Gastroesophageal sphincter (tissue), 4 donors: Measurements from ENCODE around the gene KCNK4. TPM values are rescaled to one million over a fixed set of nuclear protein-coding genes. Genes with fewer than 3 reads are reported as not detected.

Source experiments
- ATAC-seq: fragments of 150-250 bp; one replicate; pipeline ENCODE4 v1.9.1; 2016; ENCODE audit warnings: mild to moderate bottlenecking, moderate library complexity
- H3K27ac ChIP-seq, 4 donors: fragments of 200-600 bp; sonication (generic) in 3 of 4; 1 replicate in 3 of 4; 2 replicates in 1 of 4; pipeline ENCODE4 v1.5.1; 2016 to 2019
- H3K27me3 ChIP-seq: fragments of 200-600 bp; sonication (generic); one replicate; pipeline ENCODE4 v1.5.1; 2019
- H3K36me3 ChIP-seq, 2 donors: fragments of 200-600 bp; sonication (generic); one replicate each; pipeline ENCODE4 v1.5.1; 2019; ENCODE audit warnings: control low read depth in 1 of 2
- H3K4me1 ChIP-seq, 3 donors: fragments of 200-600 bp; sonication (generic); 1 replicate in 2 of 3; 2 replicates in 1 of 3; pipeline ENCODE4 v1.5.1; 2016 to 2019; ENCODE audit warnings: control low read depth in 2 of 3
- H3K4me3 ChIP-seq, 2 donors: fragments of 200-600 bp; sonication (generic); one replicate each; pipeline ENCODE4 v1.5.1; 2019; ENCODE audit warnings: mild to moderate bottlenecking in 1 of 2, moderate library complexity in 1 of 2
- H3K9me3 ChIP-seq, 3 donors: fragments of 200-600 bp; sonication (generic); one replicate each; pipeline ENCODE4 v1.5.1; 2017 to 2019; ENCODE audit warnings: control low read depth in 2 of 3
- CTCF ChIP-seq, 4 experiments: fragments of 200-600 bp in 2 of 4; fragments of 450-650 bp in 2 of 4; sonication (generic) in 1 of 4; IDR thresholded peaks; one replicate each; pipeline ENCODE4 v1.5.1; 2017 to 2019; ENCODE audit warnings: antibody characterized with exemption in 4 of 4, mild to moderate bottlenecking in 2 of 4, moderate library complexity in 2 of 4
- EP300 ChIP-seq: sonication (generic); formaldehyde crosslinking; IDR thresholded peaks from one replicate; pipeline ENCODE4 v1.6.1; 2017; ENCODE audit warnings: antibody characterized with exemption, mild to moderate bottlenecking
- POLR2A ChIP-seq, 2 donors: fragments of 450-650 bp; IDR thresholded peaks; one replicate each; pipeline ENCODE4 v1.6.1; 2017; ENCODE audit warnings: antibody characterized with exemption in 2 of 2, mild to moderate bottlenecking in 2 of 2, moderate library complexity in 1 of 2
- POLR2AphosphoS5 ChIP-seq: sonication (generic); formaldehyde crosslinking; IDR thresholded peaks from one replicate; pipeline ENCODE4 v1.6.1; 2017; ENCODE audit warnings: antibody characterized with exemption
- WGBS, 2 donors: methylation state at CpG; one replicate each; pipeline ENCODE4 v1.1.5; 2018; ENCODE audit warnings: low coverage in 1 of 2; 5-methylcytosine and 5-hydroxymethylcytosine counted together
- total RNA-seq, 4 donors: library from RNA; depleted of rRNA; stranded (reverse); fragments of >200 nt; gene quantifications; one replicate each; pipeline ENCODE4 v1.1.0, GENCODE V29; 2016

KCNK4 gene
- total RNA-seq, 4 donors from 2014 or later, result 0.31 TPM; not detected in 3

GRCh38 chr11:64247729-64248531 is 43.2 kb upstream of the KCNK4 start:
- no peak for ATAC-seq
- H3K4me3 ChIP-seq, result peak overlapping the region; percentile 55 to 69
- H3K27me3 ChIP-seq, result no peaks in the 10 kb centered on the region
- 21 to 69% methylated on average over 9 to 24 of the region's 31 CpGs for WGBS, 2 donors
- H3K27ac ChIP-seq, result peak overlapping the region in 3 of 4 donors; percentile 87 to 92 (median 88)
- peaks cover 0 to 59% (median 44%) of the 10 kb centered on the region in 3 donors for H3K4me1 ChIP-seq
- no peaks in the 10 kb centered on the region for H3K9me3 ChIP-seq
- peaks cover 0 to 15% of the 10 kb centered on the region in 2 donors for H3K36me3 ChIP-seq
- TF ChIP-seq EP300, result no peak
- TF ChIP-seq CTCF (IDR thresholded peaks at IDR 0.05), result no peak
- no peak for TF ChIP-seq POLR2A (IDR thresholded peaks at IDR 0.05)
- TF ChIP-seq POLR2AphosphoS5, result no peak

- WGBS, 2 donors, result 60 to 71% methylated on average over 4 of the region's 7 CpGs
- H3K36me3 ChIP-seq, result peaks cover 0 to 8% of the 10 kb centered on the region in 2 donors
- no peak for ATAC-seq
- H3K4me3 ChIP-seq, result no peak overlapping the region
- no peaks in the 10 kb centered on the region for H3K9me3 ChIP-seq
- TF ChIP-seq EP300 (no peak), CTCF (IDR thresholded peaks at IDR 0.05) (no peak)
- no peak overlapping the region for H3K27ac ChIP-seq
- H3K4me1 ChIP-seq, result peaks cover 0 to 59% (median 44%) of the 10 kb centered on the region in 3 donors
- H3K27me3 ChIP-seq, result no peaks in the 10 kb centered on the region
Observed at GRCh38 chr11:64248578-64248977, 42.5 kb upstream of the KCNK4 start.

- Histone ChIP-seq H3K9me3 (no peaks in the 10 kb centered on the region), H3K4me1 (peaks cover 0 to 64% (median 44%) of the 10 kb centered on the region in 3 donors), H3K27ac (no peak overlapping the region), H3K4me3 (no peak overlapping the region), H3K27me3 (no peaks in the 10 kb centered on the region), H3K36me3 (peaks cover 0 to 3% of the 10 kb centered on the region in 2 donors)
- TF ChIP-seq POLR2AphosphoS5 (no peak), EP300 (no peak), CTCF (IDR thresholded peaks at IDR 0.05) (no peak), POLR2A (IDR thresholded peaks at IDR 0.05) (no peak)
- no peak for ATAC-seq
- WGBS, 2 donors, result 80% methylated on average over 3 of the region's 4 CpGs; no CpG with 5 or more reads in 1 of the 2 donors
Observed at GRCh38 chr11:64249038-64249437, 42.1 kb upstream of the KCNK4 start.

- H3K27me3 ChIP-seq, result no peaks in the 10 kb centered on the region
- H3K4me3 ChIP-seq, result no peak overlapping the region
- no peaks in the 10 kb centered on the region for H3K9me3 ChIP-seq
- H3K4me1 ChIP-seq, result peaks cover 0 to 65% (median 44%) of the 10 kb centered on the region in 3 donors
- 86 to 87% methylated on average over 1 to 3 of the region's 8 CpGs for WGBS, 2 donors
- H3K27ac ChIP-seq, result no peak overlapping the region
- H3K36me3 ChIP-seq, result peaks cover 0 to 7% of the 10 kb centered on the region in 2 donors
- TF ChIP-seq EP300 (no peak), CTCF (IDR thresholded peaks at IDR 0.05) (no peak), POLR2A (IDR thresholded peaks at IDR 0.05) (no peak), POLR2AphosphoS5 (no peak)
- ATAC-seq, result no peak
Observed at GRCh38 chr11:64249563-64250414, 41.3 kb upstream of the KCNK4 start.
